NCI-H1417 (cell line): ENCODE measurements around the gene SEC14L2.
"Not testable (repeated sequence)": the region's sequence is repeated elsewhere in the genome, so short reads cannot be mapped to it uniquely, and the experiment has no call there.

Experiments used
- DNase-seq, 3 experiments: peaks; one replicate each; lab custom pipeline; 2025; lab: John Stamatoyannopoulos, UW

The SEC14L2 gene

GRCh38 chr22:30455075-30455840 is 58.4 kb downstream of the SEC14L2 start:
- no peak for DNase-seq

- DNase-seq, result no peak
Observed at GRCh38 chr22:30457981-30458380, 61.2 kb downstream of the SEC14L2 start.

GRCh38 chr22:30459181-30460052 is 62.6 kb downstream of the SEC14L2 start:
- no peak for DNase-seq

- peak in 1 of 3 experiments; percentile 42 for DNase-seq
Observed at GRCh38 chr22:30460147-30460546, 63.3 kb downstream of the SEC14L2 start.

GRCh38 chr22:30460555-30460954 is 63.7 kb downstream of the SEC14L2 start:
- DNase-seq, result not testable (repeated sequence)

GRCh38 chr22:30469165-30469564 is 72.3 kb downstream of the SEC14L2 start:
- DNase-seq, result no peak

GRCh38 chr22:30470655-30471054 is 73.8 kb downstream of the SEC14L2 start:
- DNase-seq, result no peak

- DNase-seq, result no peak
Observed at GRCh38 chr22:30471616-30472318, 74.9 kb downstream of the SEC14L2 start, which contains the start of gene SEC14L3. Gene SEC14L3, minus strand, starts transcription at chr22:30472017. Its CDS starts 59 bp downstream, at chr22:30471958.

- DNase-seq, result no peak
Observed at GRCh38 chr22:30472994-30473720, 76.3 kb downstream of the SEC14L2 start.

GRCh38 chr22:30474121-30474520 is 77.3 kb downstream of the SEC14L2 start:
- no peak for DNase-seq
